AG04450 (cell line): ENCODE measurements around the gene TMEM41B. TPM values are rescaled to one million over a fixed set of nuclear protein-coding genes. Genes with fewer than 3 reads are reported as not detected.
A peak's percentile ranks its signal among the peaks of the same experiment; 100 is the strongest.
"Not testable (repeated sequence)": the region's sequence is repeated elsewhere in the genome, so short reads cannot be mapped to it uniquely, and the experiment has no call there.

Experiments
- CTCF ChIA-PET: fragments of 300-600, 350-600 bp; formaldehyde crosslinking; extraction: SDS; loops from one replicate; lab custom pipeline; 2022; ENCODE audit warnings: antibody characterized with exemption, inconsistent platforms; lab: Charles Lee
- POLR2A ChIA-PET: fragments of 350-600 bp; formaldehyde crosslinking; extraction: SDS; loops from one replicate; lab custom pipeline; 2021; ENCODE audit warnings: antibody characterized with exemption, inconsistent platforms; lab: Yijun Ruan, JAX
- DNase-seq: peaks from one replicate; pipeline ENCODE4 v3.0.0-alpha.2; 2011; ENCODE audit warnings: low read depth, low spot score
- H3K27ac ChIP-seq: one replicate; pipeline ENCODE4 v1.5.1; 2012; ENCODE audit warnings: low read depth, low read length, control low read depth
- H3K27me3 ChIP-seq: one replicate; pipeline ENCODE4 v1.6.0; 2012; ENCODE audit warnings: low read length; ENCODE audit not compliant: control insufficient read depth, insufficient read depth
- H3K4me3 ChIP-seq: 2 replicates; pipeline ENCODE4 v1.5.1; 2011; ENCODE audit warnings: mild to moderate bottlenecking, low read depth, low read length, control low read depth
- H3K9me3 ChIP-seq: 2 replicates; pipeline ENCODE4 v1.5.1; 2012; ENCODE audit warnings: low read length; ENCODE audit not compliant: control insufficient read depth, insufficient read depth
- polyA plus RNA-seq: library from polyadenylated mRNA; depleted of rRNA; stranded (reverse); fragments of >200 nt; gene quantifications from 2 replicates; pipeline ENCODE4 v1.2.3, GENCODE V29; 2011
- TF ChIP-seq, protein P1 (sequence below): IDR thresholded peaks from 2 replicates; pipeline ENCODE4 v1.5.1; 2011; ENCODE audit warnings: low read depth, low read length, control low read depth, inconsistent platforms

Gene TMEM41B
- polyA plus RNA-seq, 1 experiment, result 26.3 TPM

DNA sequence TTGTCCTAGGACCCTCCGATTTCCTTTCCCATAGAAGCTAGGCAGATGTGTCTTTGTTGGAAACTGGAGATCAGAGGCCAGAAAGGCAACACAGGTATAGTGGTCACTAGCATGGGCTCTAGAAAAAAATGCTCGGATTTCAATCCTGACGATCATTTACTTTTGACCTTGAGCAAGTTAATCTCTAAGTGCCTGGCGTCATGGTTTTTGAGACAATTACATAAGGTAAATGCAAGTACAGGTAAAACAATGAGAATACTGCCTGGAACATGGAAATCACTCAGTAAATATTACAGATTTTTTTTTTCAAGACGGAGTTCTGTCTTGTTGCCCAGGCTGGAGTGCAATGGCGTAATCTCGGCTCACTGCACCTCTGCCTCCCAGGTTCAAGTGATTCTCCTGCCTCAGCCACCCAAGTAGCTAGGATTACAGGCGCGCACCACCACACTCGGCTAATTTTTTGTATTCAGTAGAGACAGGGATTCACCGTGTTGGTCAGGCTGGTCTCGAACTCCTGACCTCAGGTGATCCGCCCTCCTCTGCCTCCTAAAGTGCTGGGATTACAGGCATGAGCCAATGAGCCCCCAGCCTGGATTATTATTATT, 48.2 kb downstream of the TMEM41B start:
- TF ChIP-seq, protein P1, sequence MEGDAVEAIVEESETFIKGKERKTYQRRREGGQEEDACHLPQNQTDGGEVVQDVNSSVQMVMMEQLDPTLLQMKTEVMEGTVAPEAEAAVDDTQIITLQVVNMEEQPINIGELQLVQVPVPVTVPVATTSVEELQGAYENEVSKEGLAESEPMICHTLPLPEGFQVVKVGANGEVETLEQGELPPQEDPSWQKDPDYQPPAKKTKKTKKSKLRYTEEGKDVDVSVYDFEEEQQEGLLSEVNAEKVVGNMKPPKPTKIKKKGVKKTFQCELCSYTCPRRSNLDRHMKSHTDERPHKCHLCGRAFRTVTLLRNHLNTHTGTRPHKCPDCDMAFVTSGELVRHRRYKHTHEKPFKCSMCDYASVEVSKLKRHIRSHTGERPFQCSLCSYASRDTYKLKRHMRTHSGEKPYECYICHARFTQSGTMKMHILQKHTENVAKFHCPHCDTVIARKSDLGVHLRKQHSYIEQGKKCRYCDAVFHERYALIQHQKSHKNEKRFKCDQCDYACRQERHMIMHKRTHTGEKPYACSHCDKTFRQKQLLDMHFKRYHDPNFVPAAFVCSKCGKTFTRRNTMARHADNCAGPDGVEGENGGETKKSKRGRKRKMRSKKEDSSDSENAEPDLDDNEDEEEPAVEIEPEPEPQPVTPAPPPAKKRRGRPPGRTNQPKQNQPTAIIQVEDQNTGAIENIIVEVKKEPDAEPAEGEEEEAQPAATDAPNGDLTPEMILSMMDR, result no peak
- CTCF ChIA-PET, result no interaction called here

DNA sequence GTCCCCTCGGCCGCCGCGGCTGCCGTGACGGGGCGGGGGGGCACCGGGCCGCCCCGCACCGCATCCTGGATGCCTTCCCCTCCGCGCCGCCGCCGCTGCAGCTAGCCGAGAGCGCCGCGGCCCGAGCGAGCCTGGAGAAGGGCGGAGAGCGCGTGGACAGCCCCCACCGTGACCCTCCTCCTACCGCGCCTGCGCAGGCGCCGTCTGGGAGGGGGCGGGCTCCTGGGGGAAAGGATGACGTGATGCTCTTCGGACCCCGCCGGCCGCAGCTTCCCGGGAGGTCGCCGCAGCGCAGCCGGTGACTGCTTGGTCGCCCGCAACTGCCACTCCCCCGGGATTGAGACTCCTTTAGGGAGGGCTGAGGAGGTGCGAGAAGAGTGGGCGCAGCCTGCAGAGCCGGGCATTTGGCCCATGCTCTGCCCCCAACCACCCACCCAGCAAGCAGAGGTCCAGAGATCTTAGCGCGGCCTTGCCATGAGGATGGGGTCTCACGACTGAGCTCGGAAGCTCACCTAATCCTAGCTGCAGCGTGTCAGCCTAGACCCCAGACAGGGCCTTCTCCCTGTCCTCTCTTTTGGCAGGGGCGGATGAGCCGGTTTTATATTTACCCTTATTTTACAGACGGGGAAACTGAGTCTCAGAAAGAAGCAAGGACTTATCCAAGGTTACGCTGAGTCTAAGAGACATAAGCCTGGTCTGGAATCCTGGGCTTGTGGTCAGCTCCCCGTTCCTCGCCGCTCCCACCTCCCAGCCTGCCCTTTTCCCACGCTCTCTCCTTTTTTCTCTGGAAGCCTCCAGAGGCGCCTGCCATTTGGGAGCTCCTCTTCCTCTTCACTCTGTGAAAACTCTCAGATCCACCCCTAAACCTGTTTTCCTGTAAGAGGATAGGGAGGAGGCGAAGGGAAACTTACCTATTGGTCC, 48.9 kb downstream of the TMEM41B start, which contains the start of gene DENND5A:
DENND5A (minus strand) TSS at position 140 of the 921 bp plus-strand sequence. CDS start 281 bp downstream, outside the sequence.
- DNase-seq, result peak; percentile 51
- Histone ChIP-seq H3K27ac (peak within 1 kb of the TSS; percentile 89), H3K27me3 (no peaks in the 10 kb centered on the region), H3K9me3 (peaks cover 3% of the 10 kb centered on the region; the same call in 1 of the 2 replicates), H3K4me3 (peak within 1 kb of the TSS; percentile 86)
- CTCF ChIA-PET, result interaction anchor here (0.6 to 1.2 kb wide), 2 partner anchors 147 to 242 kb away, joined by 3 to 5 read pairs; no protein-coding TSS in a partner anchor
- POLR2A ChIA-PET, result interaction anchor here (0.6 to 2.0 kb wide), 8 partner anchors 23 to 1039 kb away, joined by 3 to 20 read pairs (median 3); partner anchors contain the start of genes ADM, IPO7 and ZNF143
- TF ChIP-seq, protein P1, result no peak

More for the DNA sequence above, 48.2 kb downstream of the TMEM41B start:
- Histone ChIP-seq H3K27me3 (no peaks in the 10 kb centered on the region), H3K4me3 (no peak overlapping the region), H3K27ac (no peak overlapping the region), H3K9me3 (peaks cover 3% of the 10 kb centered on the region; the same call in 1 of the 2 replicates)
- POLR2A ChIA-PET, result interaction anchor here (0.6 kb wide), 2 partner anchors 24 to 107 kb away, joined by 5 to 6 read pairs; no protein-coding TSS in a partner anchor
- DNase-seq, result no peak

DNA sequence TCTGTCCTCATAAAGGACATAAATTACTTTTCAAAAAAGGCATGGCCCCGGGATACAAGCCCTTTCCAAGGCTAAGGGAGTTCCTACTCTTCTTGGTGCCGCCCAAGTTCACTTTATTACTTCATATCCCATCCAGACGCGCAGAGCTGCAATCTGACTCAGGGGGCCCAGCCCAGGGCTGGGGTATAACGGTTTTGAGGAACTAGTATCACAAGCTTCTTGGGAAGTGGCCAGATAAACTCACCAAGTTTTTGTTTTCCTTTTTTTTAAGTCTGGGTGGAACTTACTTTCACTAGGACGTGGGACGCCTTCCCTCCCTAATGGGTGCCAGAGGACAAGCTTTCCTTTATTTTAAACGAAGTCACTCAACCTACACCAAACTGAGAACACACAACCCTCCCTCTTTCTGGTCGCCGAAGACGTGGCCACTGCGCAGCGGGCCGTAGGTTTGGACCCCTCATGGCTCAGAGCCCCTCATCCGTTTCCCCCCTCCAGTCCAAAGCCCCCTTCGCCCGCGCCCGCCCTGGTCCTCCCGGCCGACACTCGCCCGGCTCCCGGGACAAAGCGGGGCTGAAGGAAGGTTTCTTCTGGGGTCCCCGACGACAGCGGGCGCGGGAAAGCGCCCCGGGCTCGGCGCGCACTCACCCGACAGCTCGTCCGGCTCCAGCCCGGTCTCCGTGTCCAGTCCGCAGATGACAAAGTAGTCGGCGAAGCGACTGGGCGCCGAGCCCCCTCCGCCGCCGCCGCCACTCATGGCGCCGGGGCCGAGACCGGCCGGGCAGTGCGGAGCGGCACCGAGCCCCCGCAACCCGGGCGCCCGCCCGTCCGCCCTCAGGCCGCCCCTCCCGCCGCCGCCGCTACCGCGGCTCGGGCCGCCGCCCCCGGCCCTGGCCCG, 49.8 kb downstream of the TMEM41B start:
- Histone ChIP-seq H3K9me3 (peaks cover 3% of the 10 kb centered on the region; the same call in 1 of the 2 replicates), H3K27ac (peak overlapping the region; percentile 89), H3K27me3 (no peaks in the 10 kb centered on the region), H3K4me3 (peak overlapping the region; percentile 86)
- ChIA-PET CTCF (interaction anchor here (0.5 to 1.2 kb wide), 2 partner anchors 156 to 243 kb away, joined by 3 read pairs; no protein-coding TSS in a partner anchor), POLR2A (interaction anchor here (0.6 to 2.0 kb wide), 9 partner anchors 9 to 1040 kb away, joined by 3 to 20 read pairs (median 3); partner anchors contain the start of genes ADM, IPO7 and ZNF143)
- TF ChIP-seq, protein P1, result no peak
- no peak for DNase-seq

DNA sequence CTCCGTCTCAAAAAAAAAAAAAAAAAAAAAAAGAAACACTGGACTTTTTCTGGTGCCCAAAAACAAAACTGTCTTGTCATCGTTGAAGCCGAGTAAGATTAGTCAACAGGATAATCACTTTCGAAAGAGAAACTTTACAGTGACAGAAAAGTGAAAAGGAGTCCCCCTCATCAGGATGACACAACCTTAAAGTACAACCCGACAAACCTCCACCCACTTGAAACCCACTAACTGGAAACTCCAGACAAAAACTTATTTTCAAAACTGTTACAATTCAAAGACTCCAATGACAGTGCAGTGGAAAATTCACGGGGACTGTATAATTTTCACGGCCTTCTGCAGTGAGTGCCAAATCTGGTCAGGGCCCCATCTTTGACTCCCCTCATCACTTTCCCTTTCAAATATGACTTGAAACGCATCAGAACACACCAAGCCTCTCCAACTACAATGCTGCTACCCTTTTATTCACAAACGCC, 50.5 kb downstream of the TMEM41B start:
- H3K27me3 ChIP-seq, result no peaks in the 10 kb centered on the region
- H3K4me3 ChIP-seq, result peak overlapping the region; percentile 86
- POLR2A ChIA-PET, result interaction anchor here (0.7 to 2.0 kb wide), 5 partner anchors 10 to 197 kb away, joined by 3 to 20 read pairs (median 3); partner anchors contain the start of gene ZNF143
- no peak for DNase-seq
- CTCF ChIA-PET, result interaction anchor here (0.5 kb wide), 1 partner anchor 155 kb away, joined by 3 read pairs; no protein-coding TSS in a partner anchor
- peak overlapping the region; percentile 89 for H3K27ac ChIP-seq
- TF ChIP-seq, protein P1, result no peak
- peaks cover 3% of the 10 kb centered on the region; the same call in 1 of the 2 replicates for H3K9me3 ChIP-seq

DNA sequence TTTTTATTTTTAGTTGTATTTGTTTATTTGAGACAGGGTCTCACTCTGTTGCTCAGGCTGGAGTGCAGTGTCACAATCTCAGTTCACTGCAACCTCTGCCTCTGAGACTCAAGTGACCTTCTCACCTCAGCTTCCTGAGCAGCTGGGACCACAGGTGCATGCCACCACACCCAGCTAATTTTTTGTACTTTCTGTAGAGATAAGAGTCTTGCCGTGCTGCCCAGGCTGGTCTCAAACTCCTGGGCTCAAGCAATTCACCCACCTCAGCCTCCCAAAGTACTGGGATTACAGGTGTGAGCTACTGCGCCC, 53.6 kb downstream of the TMEM41B start:
- H3K9me3 ChIP-seq, POLR2A ChIA-PET, DNase-seq, H3K27me3 ChIP-seq, H3K27ac ChIP-seq, H3K4me3 ChIP-seq: not testable (repeated sequence)
- CTCF ChIA-PET, result interaction anchor here (1.0 kb wide), 1 partner anchor 246 kb away, joined by 6 read pairs; no protein-coding TSS in a partner anchor
